HG03097 (cell line): ENCODE results near the gene SDHA.
"Not testable (repeated sequence)": the region's sequence is repeated elsewhere in the genome, so short reads cannot be mapped to it uniquely, and the experiment has no call there.

Experiments used
- ATAC-seq: cut with Tn5 transposase; IDR thresholded peaks from one replicate; pipeline ENCODE4 v1.9.1; 2021; ENCODE audit not compliant: unreplicated experiment, low FRiP score

The SDHA gene

DNA sequence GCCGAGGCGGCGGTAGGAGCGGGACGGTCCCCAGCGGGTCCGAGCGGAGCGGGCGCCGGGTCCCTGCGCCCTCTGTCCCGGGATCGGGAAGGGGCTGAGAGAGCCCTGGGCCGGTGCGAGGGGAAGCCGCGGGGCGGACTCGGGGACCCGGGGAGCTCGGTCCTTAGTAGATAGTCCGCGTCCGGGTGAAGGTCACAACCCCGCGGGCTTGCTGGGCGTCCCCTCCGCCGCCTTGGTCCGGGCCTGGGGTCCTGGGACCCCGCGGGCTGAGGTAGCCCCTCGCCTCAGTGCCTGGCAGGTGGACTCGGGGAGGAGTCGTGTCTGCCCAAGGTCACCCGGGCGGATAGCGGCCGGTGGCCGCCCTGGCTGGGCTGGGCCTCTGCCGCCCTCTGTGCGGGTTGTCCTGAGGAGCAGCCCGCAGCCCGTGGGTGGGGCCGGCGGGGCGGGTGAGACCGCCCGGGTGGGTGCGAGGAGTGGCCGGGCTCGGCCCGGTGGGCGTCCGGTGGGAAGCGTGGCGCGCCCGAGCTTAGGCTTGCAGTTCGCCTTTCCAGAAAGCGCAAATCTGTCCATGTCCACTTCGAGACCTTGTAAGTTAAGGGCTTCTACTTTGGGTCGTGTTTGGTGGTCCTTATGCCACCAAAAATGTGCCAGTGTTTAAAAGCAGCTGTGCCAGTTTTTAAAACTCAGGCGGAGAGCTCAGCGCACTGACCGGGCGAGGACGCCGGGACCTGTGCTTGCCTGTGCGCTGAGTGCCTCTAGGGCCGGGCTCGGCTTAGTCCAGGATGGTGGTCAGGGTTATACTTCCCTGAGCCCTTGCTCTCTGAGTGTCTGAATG, 554 bp downstream of the SDHA start:
- peak; percentile 5 for ATAC-seq

DNA sequence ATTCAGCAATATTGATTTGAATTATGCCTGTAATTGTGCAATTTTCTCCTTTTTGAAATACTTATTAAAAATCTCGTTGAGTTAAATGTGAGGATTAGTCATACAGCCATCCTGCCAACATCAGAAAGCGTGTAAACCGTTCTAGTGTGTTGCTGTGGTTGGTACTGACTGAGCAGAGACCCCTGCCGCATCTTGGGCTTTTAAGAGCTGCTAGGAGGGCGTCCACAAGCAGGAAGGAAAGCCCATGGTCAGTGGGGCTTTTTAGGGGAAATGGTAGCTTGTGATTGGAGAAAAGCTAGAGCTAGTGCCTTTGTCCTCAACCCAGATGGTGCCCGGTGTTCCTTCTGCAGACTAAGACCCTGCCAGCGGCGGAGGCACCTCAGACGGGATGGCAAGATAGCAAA, 1.3 kb downstream of the SDHA start:
- ATAC-seq, result no peak

DNA sequence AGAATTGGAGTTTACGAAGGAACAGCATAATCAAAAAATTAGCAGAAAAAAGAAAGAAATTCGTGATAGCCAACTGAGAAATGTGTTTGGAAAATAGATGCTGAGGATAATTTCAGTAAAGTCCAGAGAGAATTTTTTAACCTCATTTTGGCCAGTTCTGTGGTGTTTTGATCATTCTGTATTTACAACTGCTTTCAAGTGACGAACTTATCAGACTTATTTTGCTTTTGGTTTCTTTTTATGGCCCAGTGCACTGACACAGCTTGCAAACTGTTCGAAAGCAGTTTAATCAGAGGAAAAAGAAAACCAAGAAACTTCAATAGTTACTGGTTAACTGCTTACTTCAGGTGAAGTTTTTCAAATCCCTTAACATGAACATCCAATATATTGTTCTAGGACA, 1.9 kb downstream of the SDHA start:
- no peak for ATAC-seq

DNA sequence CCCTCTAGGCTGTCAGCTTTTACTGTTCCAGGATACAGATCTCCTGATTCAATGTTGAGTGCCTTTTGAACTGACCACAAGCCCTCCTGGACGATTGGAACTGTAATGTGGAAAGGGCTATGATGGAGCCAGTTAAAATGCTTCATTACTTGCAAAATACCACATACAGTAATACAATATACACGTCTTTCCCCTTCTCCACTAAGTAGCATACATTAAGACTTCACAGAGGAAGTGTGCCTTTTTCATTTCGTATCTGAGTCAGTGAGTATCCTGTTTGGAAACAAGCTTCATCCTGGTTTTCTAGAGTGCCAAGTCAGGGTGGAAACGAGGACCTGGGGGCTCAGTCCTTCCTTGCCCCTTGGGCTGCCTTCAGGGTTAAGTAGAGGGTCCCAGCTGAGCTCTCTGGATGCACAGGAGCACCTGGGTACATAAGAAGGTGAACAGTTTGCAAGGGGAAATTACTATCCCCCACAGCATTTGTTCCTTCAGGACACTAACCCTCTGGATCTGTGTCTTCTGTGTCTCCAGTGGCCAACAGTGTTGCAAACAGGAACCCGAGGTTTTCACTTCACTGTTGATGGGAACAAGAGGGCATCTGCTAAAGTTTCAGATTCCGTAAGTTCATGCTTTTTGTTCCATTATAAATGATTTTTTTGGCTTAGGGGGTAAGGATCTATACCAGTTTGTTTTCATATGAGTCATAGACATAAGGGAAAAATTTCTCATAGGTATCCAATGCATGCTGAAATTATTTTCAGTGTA, 5.0 kb downstream of the SDHA start:
- not testable (repeated sequence) for ATAC-seq

DNA sequence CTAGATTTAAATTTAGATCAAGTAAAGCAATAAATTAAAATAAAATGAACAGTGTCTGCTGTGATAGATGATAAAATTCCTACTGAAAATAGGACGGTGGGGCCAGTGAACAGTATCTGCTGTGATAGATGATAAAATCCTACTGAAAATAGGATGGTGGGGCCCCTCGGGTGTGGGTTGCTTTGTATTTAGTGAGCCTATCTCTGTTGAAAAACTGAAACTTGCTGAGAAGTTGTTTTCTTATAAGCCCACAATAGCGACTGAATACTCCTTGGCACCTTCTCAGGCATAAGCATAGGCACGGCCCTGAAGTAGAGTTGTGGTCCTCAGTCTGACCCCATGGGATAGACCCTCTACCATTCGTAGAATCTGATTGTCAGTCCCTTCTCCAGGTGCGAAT, 5.7 kb downstream of the SDHA start:
- ATAC-seq, result no peak

DNA sequence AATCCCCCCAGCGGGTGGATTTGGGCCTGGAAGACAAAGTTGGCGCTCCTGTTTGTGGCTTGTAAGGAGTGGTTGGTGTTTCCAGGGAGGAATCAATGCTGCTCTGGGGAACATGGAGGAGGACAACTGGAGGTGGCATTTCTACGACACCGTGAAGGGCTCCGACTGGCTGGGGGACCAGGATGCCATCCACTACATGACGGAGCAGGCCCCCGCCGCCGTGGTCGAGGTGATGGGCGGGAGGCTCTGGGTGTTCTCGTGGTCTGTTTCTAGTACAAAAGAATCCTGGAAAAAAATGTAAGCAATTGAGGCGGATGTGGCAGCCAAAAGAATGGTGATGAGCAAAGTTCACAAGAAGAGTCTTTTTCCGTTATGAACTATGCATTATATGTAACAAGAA, 7.2 kb downstream of the SDHA start:
- no peak for ATAC-seq

DNA sequence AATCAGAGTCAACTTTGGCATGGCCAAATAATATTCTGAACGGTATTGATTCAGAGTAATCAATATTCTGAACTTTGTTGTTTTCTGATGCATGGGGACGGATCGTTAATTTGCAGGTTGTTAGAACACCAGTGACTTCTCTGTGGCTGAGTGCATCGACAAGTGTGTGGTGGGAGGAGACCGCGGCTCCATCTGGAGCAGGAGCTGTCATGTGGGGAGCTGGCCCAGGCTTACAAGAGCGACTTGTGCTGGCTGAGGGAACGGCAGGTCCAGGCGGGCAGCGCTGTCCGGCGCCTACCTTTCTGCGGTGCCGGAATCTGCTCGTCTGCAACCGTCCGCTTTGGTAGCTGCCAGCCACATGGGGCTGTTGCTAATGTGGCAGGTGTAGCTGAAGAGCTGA, 9.3 kb downstream of the SDHA start:
- not testable (repeated sequence) for ATAC-seq

DNA sequence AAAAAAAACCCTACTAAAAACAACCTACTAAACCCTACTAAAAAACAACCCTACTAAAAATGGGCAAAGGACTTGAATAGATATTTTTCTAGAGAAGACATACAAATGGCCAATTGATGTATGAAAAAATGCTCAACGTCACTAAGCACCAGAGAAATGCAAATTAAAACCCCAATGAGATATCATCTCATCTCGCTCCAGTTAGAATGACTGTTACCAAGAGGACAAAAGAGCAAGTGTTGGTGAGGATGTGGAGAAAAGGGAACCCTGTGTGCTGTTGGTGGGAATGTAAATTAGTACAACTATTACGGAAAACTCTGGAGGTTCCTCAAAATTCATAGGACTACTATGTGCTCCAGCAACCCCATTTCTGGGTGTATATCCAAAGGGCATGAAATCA, 10.8 kb downstream of the SDHA start:
- no peak for ATAC-seq

DNA sequence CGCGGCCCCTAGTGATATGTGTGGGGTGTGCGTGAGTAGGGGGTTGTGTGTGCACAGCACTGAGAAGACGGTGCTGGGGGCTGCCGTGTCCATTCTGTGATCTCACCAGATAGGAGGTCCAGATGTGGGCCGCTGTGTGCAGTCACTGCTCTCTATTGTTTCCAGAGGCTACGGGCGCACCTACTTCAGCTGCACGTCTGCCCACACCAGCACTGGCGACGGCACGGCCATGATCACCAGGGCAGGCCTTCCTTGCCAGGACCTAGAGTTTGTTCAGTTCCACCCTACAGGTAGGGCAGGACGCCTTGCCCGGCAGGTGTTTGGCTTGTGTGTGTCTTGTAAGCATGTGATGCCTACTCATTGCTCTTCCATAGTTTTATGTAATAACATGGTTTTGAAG, 12.6 kb downstream of the SDHA start:
- ATAC-seq, result no peak

DNA sequence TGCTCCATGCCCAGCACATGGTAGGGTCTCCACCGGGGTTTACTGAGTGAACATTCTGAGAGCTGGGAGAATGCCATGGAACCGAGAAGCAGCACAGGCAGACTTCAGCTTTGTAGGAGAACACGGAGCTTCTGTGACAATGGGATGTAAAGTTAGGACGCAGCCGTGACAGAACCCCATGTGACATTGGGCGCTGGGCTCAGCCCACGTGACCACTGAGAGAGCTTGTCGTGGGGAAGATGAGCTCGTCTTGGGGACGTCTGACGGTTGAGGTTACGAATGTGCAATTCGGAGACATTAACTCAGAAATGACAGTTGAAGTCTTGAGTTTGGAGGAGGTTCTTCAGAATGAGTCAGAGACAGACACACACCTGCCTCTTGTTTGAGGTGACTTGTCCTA, 13.5 kb downstream of the SDHA start:
- no peak for ATAC-seq

DNA sequence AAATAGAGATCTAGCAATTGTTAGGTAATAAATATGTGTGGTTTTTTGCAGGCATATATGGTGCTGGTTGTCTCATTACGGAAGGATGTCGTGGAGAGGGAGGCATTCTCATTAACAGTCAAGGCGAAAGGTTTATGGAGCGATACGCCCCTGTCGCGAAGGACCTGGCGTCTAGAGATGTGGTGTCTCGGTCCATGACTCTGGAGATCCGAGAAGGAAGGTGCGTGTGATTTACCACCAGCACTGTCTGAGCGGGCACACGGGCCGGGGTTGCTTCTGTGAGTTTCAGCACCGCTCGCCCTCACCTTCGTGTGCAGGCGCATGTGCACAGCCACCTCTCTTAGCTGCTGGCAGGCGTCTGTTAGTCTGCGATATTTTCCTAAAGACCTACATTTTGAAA, 15.3 kb downstream of the SDHA start:
- ATAC-seq, result not testable (repeated sequence)

DNA sequence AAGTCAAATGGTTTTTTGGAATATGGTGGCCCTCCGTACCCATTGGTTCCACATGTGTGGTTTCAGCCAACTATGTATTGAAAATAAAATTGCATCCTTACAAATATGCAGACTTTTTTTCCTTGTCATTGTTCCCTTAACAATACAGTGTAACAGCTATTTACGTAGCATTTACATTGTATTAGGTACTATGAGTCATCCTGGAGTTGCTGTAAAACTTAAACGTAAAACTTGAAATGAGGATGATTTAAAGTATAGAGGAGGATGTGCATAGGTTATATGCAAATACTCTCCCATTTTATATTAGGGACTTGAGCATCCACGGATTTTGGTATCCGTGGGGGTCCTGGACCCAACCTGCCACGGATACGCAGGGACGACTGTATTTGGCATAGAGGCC, 16.3 kb downstream of the SDHA start:
- ATAC-seq, result no peak

DNA sequence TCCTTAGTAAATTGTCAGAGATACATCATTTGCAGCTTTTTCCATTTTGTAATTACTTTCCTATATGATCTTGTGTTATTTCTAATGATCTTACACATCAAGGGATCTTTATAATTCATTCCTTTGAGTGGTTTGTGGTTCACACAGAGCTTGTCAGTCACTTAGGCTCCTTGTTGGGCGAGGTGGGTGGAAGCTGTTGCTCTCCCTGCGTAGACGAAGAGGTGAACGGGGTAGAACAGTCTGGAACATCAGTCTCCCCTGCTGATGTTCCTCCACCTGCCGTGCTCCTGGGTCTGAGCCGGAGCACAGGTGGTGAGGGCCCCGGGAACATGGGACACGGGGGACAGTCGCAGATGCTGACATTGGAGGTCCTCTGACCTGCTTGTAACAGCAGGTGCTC, 17.4 kb downstream of the SDHA start:
- ATAC-seq, result not testable (repeated sequence)

DNA sequence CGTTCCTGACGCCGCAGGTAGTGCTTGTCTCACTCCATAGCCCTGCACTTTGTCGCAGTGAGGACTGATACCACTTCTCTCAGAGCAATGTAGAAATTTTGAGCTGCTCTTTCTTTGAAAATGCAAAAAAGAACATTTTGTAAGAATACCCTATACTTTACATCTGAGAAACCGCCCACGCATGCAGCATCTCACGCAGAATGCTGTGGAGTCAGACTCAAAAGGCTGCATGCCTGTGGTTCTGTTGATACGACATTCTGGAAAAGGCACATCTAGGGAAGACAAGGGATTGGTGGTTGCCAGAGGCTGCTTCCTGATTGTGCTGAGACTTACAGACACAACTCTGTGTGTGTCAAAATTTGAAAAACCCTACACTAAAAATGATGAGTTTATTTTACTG, 19.8 kb downstream of the SDHA start:
- not testable (repeated sequence) for ATAC-seq

DNA sequence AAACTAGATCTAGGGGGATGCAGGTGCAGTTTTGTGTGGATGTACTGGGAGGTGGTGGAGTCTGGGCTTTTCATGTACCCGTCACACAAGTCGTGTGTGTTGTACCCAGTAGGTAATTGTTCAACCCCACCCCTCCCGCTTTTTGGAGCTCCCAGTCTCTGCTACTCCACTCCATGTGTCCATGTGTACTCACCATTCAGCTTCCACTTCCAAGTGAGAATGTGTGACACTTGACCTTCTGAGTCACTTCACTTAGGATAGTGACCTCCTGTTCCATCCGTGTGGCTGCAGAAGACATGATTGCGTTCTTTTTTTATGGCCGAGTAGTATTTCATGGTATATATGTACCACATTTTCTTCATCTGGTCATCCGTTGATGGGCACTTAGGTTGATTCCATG, 22.4 kb downstream of the SDHA start:
- not testable (repeated sequence) for ATAC-seq

DNA sequence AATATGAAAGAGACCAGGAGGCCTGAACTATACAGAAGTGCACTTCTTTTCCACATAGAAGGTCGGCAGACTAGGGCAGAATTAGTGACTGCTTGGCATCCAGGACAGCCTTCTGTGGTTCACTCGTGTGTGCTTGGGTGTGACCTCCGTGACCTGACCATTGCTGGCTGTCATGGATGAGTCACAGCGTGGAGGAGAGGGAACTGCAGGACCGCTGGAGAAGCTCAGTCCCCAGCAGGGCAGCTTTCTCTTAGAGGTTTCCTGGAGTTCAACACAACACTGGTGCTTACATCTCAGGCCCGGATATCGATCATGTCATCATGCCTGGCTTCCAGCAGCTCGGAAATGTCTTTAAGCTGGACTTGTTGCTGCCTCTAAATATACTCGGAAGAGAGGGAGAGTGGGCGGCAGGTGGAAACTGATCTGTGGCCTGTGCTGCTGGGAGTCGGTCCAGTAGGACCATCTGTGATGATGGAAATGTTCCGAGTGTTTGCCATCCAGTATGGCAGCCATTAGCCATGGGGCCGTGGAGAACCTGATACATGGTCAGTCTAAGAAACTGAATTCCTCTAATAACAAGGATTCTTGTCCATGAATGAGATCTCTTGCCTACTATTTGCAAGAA, 23.0 kb downstream of the SDHA start:
- not testable (repeated sequence) for ATAC-seq

DNA sequence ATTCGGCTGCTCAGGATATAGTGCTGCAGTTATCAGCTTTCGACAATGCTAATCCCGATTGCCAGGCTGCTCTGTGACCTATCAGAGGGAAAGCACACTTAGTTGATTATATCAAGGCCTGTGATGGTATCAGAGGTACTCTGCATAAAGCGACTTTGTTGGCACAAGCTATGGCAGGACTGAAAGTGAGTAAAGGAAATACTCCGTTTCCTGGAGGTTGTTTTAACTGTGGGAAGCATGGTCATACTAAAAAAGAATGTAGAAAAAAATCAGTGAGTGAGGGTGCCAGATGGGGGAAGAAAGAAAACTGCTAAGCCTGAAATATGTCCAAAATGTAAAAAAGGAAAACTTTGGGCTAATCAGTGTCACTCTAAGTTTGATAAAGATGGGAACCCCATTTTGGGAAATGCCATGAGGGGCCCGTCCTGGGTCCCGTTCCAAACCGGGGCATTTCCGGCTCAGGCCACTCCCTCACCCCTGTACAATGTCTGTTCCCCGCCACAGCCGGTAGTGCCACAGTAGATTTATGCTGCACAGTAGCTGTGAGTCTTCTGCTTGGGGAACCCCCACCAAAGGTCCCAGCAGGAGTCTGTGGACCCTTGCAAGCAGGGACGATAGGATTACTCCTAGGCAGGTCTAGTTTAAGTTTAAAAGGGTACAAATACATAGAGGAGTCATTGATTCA, 25.7 kb downstream of the SDHA start:
- ATAC-seq, result not testable (repeated sequence)

DNA sequence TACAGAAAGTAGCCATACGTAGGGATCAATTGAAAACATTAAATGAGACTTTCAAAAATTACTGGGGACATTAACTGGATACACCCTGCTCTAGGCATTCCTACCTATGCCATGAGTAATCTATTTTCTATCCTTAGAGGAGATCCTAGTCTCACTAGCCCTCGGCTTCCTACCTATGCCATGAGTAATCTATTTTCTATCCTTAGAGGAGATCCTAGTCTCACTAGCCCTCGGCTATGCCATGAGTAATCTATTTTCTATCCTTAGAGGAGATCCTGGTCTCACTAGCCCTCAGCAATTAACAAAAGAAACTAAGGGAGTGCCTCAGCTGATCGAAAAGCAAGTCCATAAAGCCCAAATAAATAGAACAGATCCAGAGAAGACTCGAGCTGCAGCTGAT, 27.6 kb downstream of the SDHA start:
- ATAC-seq, result not testable (repeated sequence)

DNA sequence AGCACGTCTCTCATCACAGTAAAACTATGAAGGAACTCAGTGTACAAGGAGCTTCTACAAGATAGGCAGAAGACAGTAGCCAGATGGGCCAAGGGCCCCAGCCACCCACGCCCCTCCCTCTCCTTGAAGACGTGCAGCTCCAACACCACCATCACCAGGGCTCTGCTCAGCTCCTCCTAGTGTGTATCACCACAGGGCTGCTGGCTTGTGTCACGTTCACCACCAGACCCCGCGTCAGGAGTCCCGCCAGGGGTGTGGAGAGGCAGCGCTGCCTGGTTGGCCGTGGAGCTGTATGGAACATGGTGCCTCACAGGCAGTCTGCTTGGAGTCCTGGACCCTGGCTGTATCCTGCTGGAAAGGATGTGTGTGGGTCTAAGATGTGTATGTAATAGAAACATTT, 32.3 kb downstream of the SDHA start:
- not testable (repeated sequence) for ATAC-seq

DNA sequence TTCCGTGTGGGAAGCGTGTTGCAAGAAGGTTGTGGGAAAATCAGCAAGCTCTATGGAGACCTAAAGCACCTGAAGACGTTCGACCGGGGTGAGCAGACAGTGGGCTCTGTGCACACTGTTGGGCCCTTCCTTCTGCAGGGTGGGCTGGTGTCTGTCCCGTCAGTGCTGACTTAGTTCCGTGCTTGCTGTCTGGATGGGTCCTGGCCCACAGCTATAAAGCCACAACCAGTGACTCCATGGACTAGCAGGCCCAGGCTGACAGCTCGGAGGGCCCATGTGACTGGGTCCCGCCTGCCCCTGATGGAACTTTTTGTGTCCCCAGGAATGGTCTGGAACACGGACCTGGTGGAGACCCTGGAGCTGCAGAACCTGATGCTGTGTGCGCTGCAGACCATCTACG, 32.9 kb downstream of the SDHA start:
- ATAC-seq, result not testable (repeated sequence)

DNA sequence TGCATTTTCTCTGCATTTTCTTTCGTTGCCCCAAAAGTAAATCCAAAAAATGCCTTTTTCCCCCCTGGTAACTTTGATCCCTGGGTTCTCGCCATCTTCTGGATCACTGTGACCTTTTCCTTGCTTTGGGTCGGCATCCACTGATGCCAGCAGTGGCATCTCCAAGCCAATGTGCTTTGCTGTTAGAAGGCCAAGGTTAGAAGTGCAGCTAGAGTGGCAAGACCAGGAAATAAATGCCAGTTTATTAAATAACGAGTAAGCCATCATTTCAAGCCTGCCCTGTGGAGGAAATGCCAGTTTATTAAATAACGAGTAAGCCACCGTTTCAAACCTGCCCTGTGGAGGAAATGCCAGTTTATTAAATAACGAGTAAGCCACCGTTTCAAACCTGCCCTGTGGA, 33.4 kb downstream of the SDHA start:
- ATAC-seq, result not testable (repeated sequence)
